ENCODE measurements around the gene RTBDN.

DNA sequence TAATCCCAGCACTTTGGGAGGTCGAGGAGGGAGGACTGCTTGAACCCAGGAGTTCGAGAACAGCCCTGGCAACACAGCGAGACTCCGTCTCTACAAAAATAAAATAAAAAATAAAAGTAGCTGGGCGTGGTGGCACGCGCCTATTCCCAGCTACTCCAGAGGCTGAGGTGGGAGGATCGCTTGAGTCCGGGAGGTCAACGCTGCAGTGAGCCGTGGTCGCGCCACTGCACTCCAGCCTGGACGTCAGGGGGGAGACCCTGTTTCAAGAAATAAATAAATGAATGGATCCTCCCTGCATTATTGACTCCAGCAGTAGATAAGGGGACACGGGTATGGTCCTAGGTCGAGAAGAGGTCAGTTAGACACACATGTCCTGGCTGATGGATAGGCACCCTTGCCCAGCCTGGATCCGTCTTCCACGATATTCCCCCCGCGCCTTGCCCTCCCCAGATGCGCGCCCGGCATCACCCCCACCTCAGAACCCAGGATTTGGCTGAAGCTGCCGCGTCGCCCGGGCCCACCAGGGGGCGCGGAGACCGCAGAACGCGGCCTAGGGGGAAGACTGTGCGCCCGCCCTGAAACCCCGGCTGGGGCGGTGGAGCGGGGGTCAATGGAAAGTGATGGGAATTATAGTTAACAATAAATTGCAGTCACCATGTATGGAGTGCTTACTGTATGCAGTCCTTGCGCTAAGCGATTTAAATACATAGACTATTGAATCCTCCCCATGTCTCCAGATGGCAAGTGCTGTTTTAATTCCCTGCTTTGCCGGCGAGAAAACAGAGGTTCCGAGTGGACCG, 57.0 kb downstream of the RTBDN start:
- no peak for TF ChIP-seq EZH2 (IDR thresholded peaks at IDR 0.05; ENCODE audit: low read depth, unreplicated experiment)
- TF ChIP-seq, protein P1, sequence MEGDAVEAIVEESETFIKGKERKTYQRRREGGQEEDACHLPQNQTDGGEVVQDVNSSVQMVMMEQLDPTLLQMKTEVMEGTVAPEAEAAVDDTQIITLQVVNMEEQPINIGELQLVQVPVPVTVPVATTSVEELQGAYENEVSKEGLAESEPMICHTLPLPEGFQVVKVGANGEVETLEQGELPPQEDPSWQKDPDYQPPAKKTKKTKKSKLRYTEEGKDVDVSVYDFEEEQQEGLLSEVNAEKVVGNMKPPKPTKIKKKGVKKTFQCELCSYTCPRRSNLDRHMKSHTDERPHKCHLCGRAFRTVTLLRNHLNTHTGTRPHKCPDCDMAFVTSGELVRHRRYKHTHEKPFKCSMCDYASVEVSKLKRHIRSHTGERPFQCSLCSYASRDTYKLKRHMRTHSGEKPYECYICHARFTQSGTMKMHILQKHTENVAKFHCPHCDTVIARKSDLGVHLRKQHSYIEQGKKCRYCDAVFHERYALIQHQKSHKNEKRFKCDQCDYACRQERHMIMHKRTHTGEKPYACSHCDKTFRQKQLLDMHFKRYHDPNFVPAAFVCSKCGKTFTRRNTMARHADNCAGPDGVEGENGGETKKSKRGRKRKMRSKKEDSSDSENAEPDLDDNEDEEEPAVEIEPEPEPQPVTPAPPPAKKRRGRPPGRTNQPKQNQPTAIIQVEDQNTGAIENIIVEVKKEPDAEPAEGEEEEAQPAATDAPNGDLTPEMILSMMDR (conservative IDR thresholded peaks at IDR 0.05; ENCODE audit: low read depth in 2 of 2), result peak; percentile 92 to 96
- no peak for TF ChIP-seq ZNF114 (CRISPR knock-in tag; IDR thresholded peaks at IDR 0.05)
- TF ChIP-seq EZH2phosphoT487 (IDR thresholded peaks at IDR 0.05; ENCODE audit: unreplicated experiment), result no peak
- no peak for TF ChIP-seq JUNB (IDR thresholded peaks at IDR 0.05; ENCODE audit: unreplicated experiment)
- TF ChIP-seq, protein P2, sequence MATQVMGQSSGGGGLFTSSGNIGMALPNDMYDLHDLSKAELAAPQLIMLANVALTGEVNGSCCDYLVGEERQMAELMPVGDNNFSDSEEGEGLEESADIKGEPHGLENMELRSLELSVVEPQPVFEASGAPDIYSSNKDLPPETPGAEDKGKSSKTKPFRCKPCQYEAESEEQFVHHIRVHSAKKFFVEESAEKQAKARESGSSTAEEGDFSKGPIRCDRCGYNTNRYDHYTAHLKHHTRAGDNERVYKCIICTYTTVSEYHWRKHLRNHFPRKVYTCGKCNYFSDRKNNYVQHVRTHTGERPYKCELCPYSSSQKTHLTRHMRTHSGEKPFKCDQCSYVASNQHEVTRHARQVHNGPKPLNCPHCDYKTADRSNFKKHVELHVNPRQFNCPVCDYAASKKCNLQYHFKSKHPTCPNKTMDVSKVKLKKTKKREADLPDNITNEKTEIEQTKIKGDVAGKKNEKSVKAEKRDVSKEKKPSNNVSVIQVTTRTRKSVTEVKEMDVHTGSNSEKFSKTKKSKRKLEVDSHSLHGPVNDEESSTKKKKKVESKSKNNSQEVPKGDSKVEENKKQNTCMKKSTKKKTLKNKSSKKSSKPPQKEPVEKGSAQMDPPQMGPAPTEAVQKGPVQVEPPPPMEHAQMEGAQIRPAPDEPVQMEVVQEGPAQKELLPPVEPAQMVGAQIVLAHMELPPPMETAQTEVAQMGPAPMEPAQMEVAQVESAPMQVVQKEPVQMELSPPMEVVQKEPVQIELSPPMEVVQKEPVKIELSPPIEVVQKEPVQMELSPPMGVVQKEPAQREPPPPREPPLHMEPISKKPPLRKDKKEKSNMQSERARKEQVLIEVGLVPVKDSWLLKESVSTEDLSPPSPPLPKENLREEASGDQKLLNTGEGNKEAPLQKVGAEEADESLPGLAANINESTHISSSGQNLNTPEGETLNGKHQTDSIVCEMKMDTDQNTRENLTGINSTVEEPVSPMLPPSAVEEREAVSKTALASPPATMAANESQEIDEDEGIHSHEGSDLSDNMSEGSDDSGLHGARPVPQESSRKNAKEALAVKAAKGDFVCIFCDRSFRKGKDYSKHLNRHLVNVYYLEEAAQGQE (IDR thresholded peaks at IDR 0.05; ENCODE audit: unreplicated experiment), result no peak
- TF ChIP-seq NANOG (IDR thresholded peaks at IDR 0.05; ENCODE audit: borderline replicate concordance), result no peak
- 0 out of 2 replicates have a peak, but pooled peaks have one; percentile 19 for TF ChIP-seq POLR2AphosphoS5 (IDR thresholded peaks at IDR 0.05; ENCODE audit: low read depth)
- no peak for TF ChIP-seq STAT1 (IDR thresholded peaks at IDR 0.05; ENCODE audit: unreplicated experiment)
- TF ChIP-seq CREB1 (CRISPR knock-in tag; IDR thresholded peaks at IDR 0.05; ENCODE audit: low read depth), result peak; percentile 59

Measured in GM23338 (cell line).